Neutrophil (primary cell): Measurements from ENCODE around the gene BAK1.

Experiments
- H3K27ac ChIP-seq: fragments of 200-600 bp; sonication (generic); 2 replicates; pipeline ENCODE4 v1.5.1; 2016; ENCODE audit warnings: mild to moderate bottlenecking, moderate library complexity
- H3K27me3 ChIP-seq: fragments of 200-600 bp; sonication (generic); 2 replicates; pipeline ENCODE4 v1.6.0; 2016; ENCODE audit warnings: mild to moderate bottlenecking
- H3K36me3 ChIP-seq: fragments of 200-600 bp; sonication (generic); 2 replicates; pipeline ENCODE4 v1.5.1; 2017
- H3K4me1 ChIP-seq, 2 experiments: fragments of 200-600 bp in 1 of 2; sonication (generic) in 1 of 2; 1 replicate in 1 of 2; 2 replicates in 1 of 2; pipeline versions ENCODE4 v1.5.1 to v1.6.1; 2013 to 2016; ENCODE audit warnings: low read depth in 1 of 2, low read length in 1 of 2, mild to moderate bottlenecking in 1 of 2, moderate library complexity in 1 of 2; ENCODE audit not compliant: control insufficient read depth in 1 of 2, insufficient read depth in 1 of 2
- H3K4me3 ChIP-seq, 2 experiments: fragments of 200-600 bp in 1 of 2; sonication (generic) in 1 of 2; 1 replicate in 1 of 2; 2 replicates in 1 of 2; pipeline ENCODE4 v1.5.1; 2013 to 2016; ENCODE audit warnings: low read depth in 1 of 2, low read length in 1 of 2, mild to moderate bottlenecking in 1 of 2, moderate library complexity in 1 of 2
- H3K9me3 ChIP-seq: fragments of 200-600 bp; sonication (generic); 2 replicates; pipeline ENCODE4 v1.5.1; 2016
- CTCF ChIP-seq: fragments of 200-600 bp; sonication (generic); IDR thresholded peaks from 2 replicates; pipeline ENCODE4 v1.5.1; 2016; ENCODE audit warnings: antibody characterized with exemption

The BAK1 gene

GRCh38 chr6:33619166-33619840 lies 39.2 kb upstream of the BAK1 start:
- Histone ChIP-seq H3K9me3 (no peaks in the 10 kb centered on the region), H3K27me3 (peaks cover 86% of the 10 kb centered on the region), H3K36me3 (no peaks in the 10 kb centered on the region), H3K4me1 (peaks cover 18 to 22% of the 10 kb centered on the region in 2 experiments), H3K4me3 (no peak overlapping the region), H3K27ac (no peak overlapping the region)
- TF ChIP-seq CTCF, result no peak

GRCh38 chr6:33616913-33617312 lies 36.8 kb upstream of the BAK1 start:
- peaks cover 69% of the 10 kb centered on the region for H3K27me3 ChIP-seq
- H3K4me3 ChIP-seq, result no peak overlapping the region
- peaks cover 18 to 20% of the 10 kb centered on the region in 2 experiments for H3K4me1 ChIP-seq
- H3K9me3 ChIP-seq, result no peaks in the 10 kb centered on the region
- no peaks in the 10 kb centered on the region for H3K36me3 ChIP-seq
- TF ChIP-seq CTCF, result no peak
- H3K27ac ChIP-seq, result no peak overlapping the region

- Histone ChIP-seq H3K36me3 (no peaks in the 10 kb centered on the region), H3K27me3 (peaks cover 61% of the 10 kb centered on the region), H3K4me1 (peaks cover 11 to 12% of the 10 kb centered on the region in 2 experiments), H3K4me3 (no peak overlapping the region), H3K27ac (no peak overlapping the region), H3K9me3 (no peaks in the 10 kb centered on the region)
- TF ChIP-seq CTCF, result no peak
Measured at GRCh38 chr6:33616113-33616512, 36.0 kb upstream of the BAK1 start.

- Histone ChIP-seq H3K9me3 (no peaks in the 10 kb centered on the region), H3K4me3 (no peak overlapping the region), H3K4me1 (no peaks in the 10 kb centered on the region), H3K27ac (no peak overlapping the region), H3K36me3 (no peaks in the 10 kb centered on the region), H3K27me3 (peaks cover 44% of the 10 kb centered on the region)
- no peak for TF ChIP-seq CTCF
Measured at GRCh38 chr6:33613795-33614168, 33.7 kb upstream of the BAK1 start.

GRCh38 chr6:33613146-33613794 lies 33.2 kb upstream of the BAK1 start:
- H3K4me1 ChIP-seq, result no peaks in the 10 kb centered on the region
- no peak for TF ChIP-seq CTCF
- no peaks in the 10 kb centered on the region for H3K36me3 ChIP-seq
- H3K9me3 ChIP-seq, result no peaks in the 10 kb centered on the region
- no peak overlapping the region for H3K27ac ChIP-seq
- H3K27me3 ChIP-seq, result peaks cover 41% of the 10 kb centered on the region
- no peak overlapping the region for H3K4me3 ChIP-seq
